GM23248 (cell line): Measurements from ENCODE around the gene TGFB3. TPM values are rescaled to one million over a fixed set of nuclear protein-coding genes. Genes with fewer than 3 reads are reported as not detected.

Source experiments
- DNase-seq: peaks from one replicate; pipeline ENCODE4 v3.0.0-alpha.2; 2015
- H2AFZ ChIP-seq: fragments of 200-600 bp; sonication (generic); 2 replicates; pipeline ENCODE4 v1.6.1; 2016; ENCODE audit warnings: antibody characterized with exemption
- H3F3A ChIP-seq: fragments of 200-600 bp; sonication (generic); 2 replicates; pipeline ENCODE4 v1.6.1; 2016; ENCODE audit warnings: mild to moderate bottlenecking, antibody characterized with exemption, mixed run types; ENCODE audit not compliant: insufficient read depth
- H3K27ac ChIP-seq: fragments of 200-600 bp; sonication (generic); 2 replicates; pipeline ENCODE4 v1.5.1; 2016; ENCODE audit warnings: mild to moderate bottlenecking
- H3K27me3 ChIP-seq: fragments of 200-600 bp; sonication (generic); replicated peaks from 2 replicates; pipeline ENCODE4 v1.6.1; 2016; ENCODE audit warnings: mild to moderate bottlenecking; ENCODE audit not compliant: insufficient read depth
- H3K36me3 ChIP-seq: fragments of 200-600 bp; sonication (generic); 2 replicates; pipeline ENCODE4 v1.6.1; 2016; ENCODE audit warnings: low read depth, mild to moderate bottlenecking
- H3K4me1 ChIP-seq: fragments of 200-600 bp; sonication (generic); 2 replicates; pipeline ENCODE4 v1.6.1; 2016; ENCODE audit warnings: mild to moderate bottlenecking; ENCODE audit not compliant: insufficient read depth
- H3K4me2 ChIP-seq: fragments of 200-600 bp; sonication (generic); one replicate; pipeline ENCODE4 v1.6.1; 2016; ENCODE audit warnings: mild to moderate bottlenecking; ENCODE audit not compliant: unreplicated experiment
- H3K4me3 ChIP-seq: fragments of 200-600 bp; sonication (generic); 2 replicates; pipeline ENCODE4 v1.5.1; 2016; ENCODE audit warnings: mild to moderate bottlenecking
- H3K79me2 ChIP-seq: fragments of 200-600 bp; sonication (generic); 2 replicates; pipeline ENCODE4 v1.6.1; 2016; ENCODE audit warnings: mild to moderate bottlenecking; ENCODE audit not compliant: insufficient read depth
- H3K9ac ChIP-seq: fragments of 200-600 bp; sonication (generic); 2 replicates; pipeline ENCODE4 v1.6.1; 2016; ENCODE audit warnings: mild to moderate bottlenecking
- H3K9me2 ChIP-seq: fragments of 200-600 bp; sonication (generic); 2 replicates; pipeline ENCODE4 v1.6.1; 2016; ENCODE audit warnings: mixed run types, mild to moderate bottlenecking, moderate library complexity; ENCODE audit not compliant: insufficient read depth
- H3K9me3 ChIP-seq: fragments of 200-600 bp; sonication (generic); one replicate; pipeline ENCODE4 v1.6.1; 2017; ENCODE audit warnings: low read depth
- H4K20me1 ChIP-seq: fragments of 200-600 bp; sonication (generic); 2 replicates; pipeline ENCODE4 v1.6.0; 2016; ENCODE audit not compliant: insufficient read depth
- EZH2 ChIP-seq: fragments of 200-600 bp; sonication (generic); IDR thresholded peaks from 2 replicates; pipeline ENCODE4 v1.6.1; 2018; ENCODE audit warnings: antibody characterized with exemption, mild to moderate bottlenecking; ENCODE audit not compliant: insufficient read depth, poor library complexity, severe bottlenecking
- EZH2phosphoT487 ChIP-seq: fragments of 200-600 bp; sonication (generic); IDR thresholded peaks from 2 replicates; pipeline ENCODE4 v1.6.1; 2018; ENCODE audit warnings: antibody characterized with exemption, moderate library complexity, mild to moderate bottlenecking, low read depth; ENCODE audit not compliant: insufficient read depth
- WGBS, 2 experiments: methylation state at CpG; one replicate each; pipeline ENCODE4 v1.1.6; 2015 to 2017; ENCODE audit warnings: low lambda C conversion rate in 2 of 2, low coverage in 1 of 2; ENCODE audit errors: missing lambda C conversion rate in 2 of 2; 5-methylcytosine and 5-hydroxymethylcytosine counted together
- in situ Hi-C: fragments of 300-500 bp; cut with MboI; formaldehyde crosslinking; loops from 2 replicates; pipeline ENCODE4 v1.15.0; 2020
- polyA plus RNA-seq: library from polyadenylated mRNA; unstranded; fragments of >200 nt; fragmentation: Nextera tagmentation; extraction: Ambion mirVana; gene quantifications from 2 replicates; pipeline ENCODE4 v1.2.1, GENCODE V29; 2016
- total RNA-seq: library from RNA; depleted of rRNA; stranded (reverse); fragments of >200 nt; shearing (Covaris generic); gene quantifications from 2 replicates; pipeline ENCODE4 v1.2.3, GENCODE V29; 2014

The TGFB3 gene
- total and polyA plus RNA-seq, 2 experiments from 2014 or later, result 3.2 to 3.7 TPM

GRCh38 chr14:75980856-75981255 is 939 bp downstream of the TGFB3 start:
- TF ChIP-seq EZH2 (no peak), EZH2phosphoT487 (no peak)
- no peaks in the 10 kb centered on the region for H3K27me3 ChIP-seq
- peak overlapping the region; percentile 94 for H3K4me3 ChIP-seq
- H2AFZ ChIP-seq, result peak overlapping the region; percentile 98
- H3K9ac ChIP-seq, result peak overlapping the region; percentile 94
- H3K9me2 ChIP-seq, result no peaks in the 10 kb centered on the region
- H3K27ac ChIP-seq, result peak overlapping the region; percentile 77; the same call in 1 of the 2 replicates
- 19 to 20% methylated on average over 8 of the region's 8 CpGs for WGBS, 2 experiments
- no peaks in the 10 kb centered on the region for H3K36me3 ChIP-seq
- H4K20me1 ChIP-seq, result no peaks in the 10 kb centered on the region
- peak; percentile 55 for DNase-seq
- peaks cover 36% of the 10 kb centered on the region for H3K4me1 ChIP-seq
- H3K9me3 ChIP-seq, result no peaks in the 10 kb centered on the region
- H3K4me2 ChIP-seq, result peak overlapping the region; percentile 95
- in situ Hi-C loops, result loop anchor here (10.0 kb wide), 1 partner anchor 266 kb away; no protein-coding TSS in a partner anchor
- peaks cover 3% of the 10 kb centered on the region; the same call in 1 of the 2 replicates for H3K79me2 ChIP-seq
- H3F3A ChIP-seq, result no peaks in the 10 kb centered on the region

GRCh38 chr14:75979648-75980565 is 1.9 kb downstream of the TGFB3 start:
- Histone ChIP-seq H3K4me3 (peak overlapping the region; percentile 94), H3K4me1 (peaks cover 36% of the 10 kb centered on the region), H3K36me3 (no peaks in the 10 kb centered on the region), H2AFZ (peak overlapping the region; percentile 98), H3K4me2 (peak overlapping the region; percentile 95), H3K9ac (peak overlapping the region; percentile 22; the same call in 1 of the 2 replicates), H3K9me2 (no peaks in the 10 kb centered on the region), H3F3A (no peaks in the 10 kb centered on the region), H3K27me3 (no peaks in the 10 kb centered on the region), H4K20me1 (no peaks in the 10 kb centered on the region), H3K79me2 (no peaks in the 10 kb centered on the region), H3K27ac (no peak overlapping the region), H3K9me3 (no peaks in the 10 kb centered on the region)
- WGBS, 2 experiments, result 18 to 23% methylated on average over 24 to 27 of the region's 27 CpGs
- TF ChIP-seq EZH2phosphoT487, result no peak
- in situ Hi-C loops, result loop anchor here (10.0 kb wide), 1 partner anchor 265 kb away; no protein-coding TSS in a partner anchor
- DNase-seq, result peak; percentile 37

- Histone ChIP-seq H3K27me3 (no peaks in the 10 kb centered on the region), H3K4me2 (peak overlapping the region; percentile 95), H2AFZ (peak overlapping the region; percentile 98), H3K4me1 (peaks cover 36% of the 10 kb centered on the region), H3K9me3 (no peaks in the 10 kb centered on the region), H4K20me1 (no peaks in the 10 kb centered on the region), H3K79me2 (no peaks in the 10 kb centered on the region), H3K9ac (no peak overlapping the region), H3K9me2 (no peaks in the 10 kb centered on the region), H3K4me3 (peak overlapping the region; percentile 94; the same call in 1 of the 2 replicates), H3K27ac (no peak overlapping the region), H3K36me3 (no peaks in the 10 kb centered on the region), H3F3A (no peaks in the 10 kb centered on the region)
- in situ Hi-C loops, result no loop called here
- DNase-seq, result peak; percentile 66
- no peak for TF ChIP-seq EZH2
- TF ChIP-seq EZH2phosphoT487, result no peak
- WGBS, 2 experiments, result 10 to 11% methylated on average over 14 of the region's 14 CpGs
These were observed 2.7 kb downstream of the TGFB3 start for GRCh38 chr14:75979071-75979571.

GRCh38 chr14:75978249-75978731 is 3.5 kb downstream of the TGFB3 start:
- H3K27me3 ChIP-seq, result no peaks in the 10 kb centered on the region
- no peaks in the 10 kb centered on the region for H3K9me2 ChIP-seq
- H3K79me2 ChIP-seq, result no peaks in the 10 kb centered on the region
- H4K20me1 ChIP-seq, result no peaks in the 10 kb centered on the region
- H3K27ac ChIP-seq, result no peak overlapping the region
- no peaks in the 10 kb centered on the region for H3F3A ChIP-seq
- TF ChIP-seq EZH2phosphoT487, result no peak
- TF ChIP-seq EZH2, result no peak
- 62 to 63% methylated on average over 10 of the region's 10 CpGs for WGBS, 2 experiments
- in situ Hi-C loops, result no loop called here
- H2AFZ ChIP-seq, result no peak overlapping the region
- no peaks in the 10 kb centered on the region for H3K36me3 ChIP-seq
- H3K4me2 ChIP-seq, result no peak overlapping the region
- no peak overlapping the region for H3K4me3 ChIP-seq
- no peaks in the 10 kb centered on the region for H3K9me3 ChIP-seq
- peak; percentile 12 for DNase-seq
- no peak overlapping the region for H3K9ac ChIP-seq
- peaks cover 36% of the 10 kb centered on the region for H3K4me1 ChIP-seq
